IMR-90 (cell line): ENCODE results near the gene CUL7.

Experiments
- BHLHE40 ChIP-seq: fragments of 150-350 bp; IDR thresholded peaks from 2 replicates; pipeline ENCODE4 v1.6.1; 2016; ENCODE audit warnings: mild to moderate bottlenecking, low read depth, low read length
- CEBPB ChIP-seq: IDR thresholded peaks from 2 replicates; pipeline ENCODE4 v1.6.1; 2012; ENCODE audit warnings: low read depth, low read length, improper control_type of control experiment
- CTCF ChIP-seq: conservative IDR thresholded peaks from 2 replicates; pipeline ENCODE4 v1.5.1; 2012; ENCODE audit warnings: mild to moderate bottlenecking, low read depth, low read length, improper control_type of control experiment
- ELK1 ChIP-seq: fragments of 150-350 bp; IDR thresholded peaks from 2 replicates; pipeline ENCODE4 v1.6.1; 2016; ENCODE audit warnings: low read depth, mild to moderate bottlenecking, low read length, moderate library complexity, borderline replicate concordance
- FOS ChIP-seq: fragments of 150-350 bp; IDR thresholded peaks from 2 replicates; pipeline ENCODE4 v1.6.1; 2016; ENCODE audit warnings: low read depth, low read length
- MAFK ChIP-seq: IDR thresholded peaks from 2 replicates; pipeline ENCODE4 v1.6.1; 2012; ENCODE audit warnings: low read depth, low read length, improper control_type of control experiment
- MAZ ChIP-seq: IDR thresholded peaks from 2 replicates; pipeline ENCODE4 v1.6.1; 2012; ENCODE audit warnings: low read depth, mild to moderate bottlenecking, low read length, improper control_type of control experiment, moderate library complexity, borderline replicate concordance
- MXI1 ChIP-seq: IDR thresholded peaks from 2 replicates; pipeline ENCODE4 v1.6.1; 2012; ENCODE audit warnings: low read depth, mild to moderate bottlenecking, low read length, moderate library complexity, borderline replicate concordance
- NFE2L2 ChIP-seq: fragments of 150-350 bp; IDR thresholded peaks from 2 replicates; pipeline ENCODE4 v1.6.1; 2016; ENCODE audit warnings: low read depth, mild to moderate bottlenecking, low read length
- POLR2A ChIP-seq: IDR thresholded peaks from 2 replicates; pipeline ENCODE4 v1.6.1; 2012; ENCODE audit warnings: mild to moderate bottlenecking, low read depth, low read length
- RAD21 ChIP-seq: IDR thresholded peaks from 2 replicates; pipeline ENCODE4 v1.6.1; 2012; ENCODE audit warnings: low read length, improper control_type of control experiment
- RCOR1 ChIP-seq: IDR thresholded peaks from 2 replicates; pipeline ENCODE4 v1.6.1; 2012; ENCODE audit warnings: mild to moderate bottlenecking, low read length, improper control_type of control experiment; ENCODE audit not compliant: insufficient replicate concordance
- RFX5 ChIP-seq: IDR thresholded peaks from 2 replicates; pipeline ENCODE4 v1.8.0; 2012; ENCODE audit warnings: low read depth, mild to moderate bottlenecking, low read length, moderate library complexity
- USF2 ChIP-seq: fragments of 150-350 bp; IDR thresholded peaks from 2 replicates; pipeline ENCODE4 v1.6.1; 2017; ENCODE audit warnings: mild to moderate bottlenecking, antibody characterized with exemption, low read length, low read depth

GRCh38 chr6:43040542-43041257 lies 13.0 kb downstream of the CUL7 start:
- TF ChIP-seq POLR2A (no peak), CTCF (no peak), BHLHE40 (no peak), RFX5 (no peak), MAFK (no peak), MAZ (no peak), NFE2L2 (no peak), CEBPB (no peak), USF2 (no peak), RCOR1 (no peak), RAD21 (no peak), FOS (no peak), MXI1 (no peak), ELK1 (no peak)
